ENCODE data around the gene IFITM5.

The IFITM5 gene

DNA sequence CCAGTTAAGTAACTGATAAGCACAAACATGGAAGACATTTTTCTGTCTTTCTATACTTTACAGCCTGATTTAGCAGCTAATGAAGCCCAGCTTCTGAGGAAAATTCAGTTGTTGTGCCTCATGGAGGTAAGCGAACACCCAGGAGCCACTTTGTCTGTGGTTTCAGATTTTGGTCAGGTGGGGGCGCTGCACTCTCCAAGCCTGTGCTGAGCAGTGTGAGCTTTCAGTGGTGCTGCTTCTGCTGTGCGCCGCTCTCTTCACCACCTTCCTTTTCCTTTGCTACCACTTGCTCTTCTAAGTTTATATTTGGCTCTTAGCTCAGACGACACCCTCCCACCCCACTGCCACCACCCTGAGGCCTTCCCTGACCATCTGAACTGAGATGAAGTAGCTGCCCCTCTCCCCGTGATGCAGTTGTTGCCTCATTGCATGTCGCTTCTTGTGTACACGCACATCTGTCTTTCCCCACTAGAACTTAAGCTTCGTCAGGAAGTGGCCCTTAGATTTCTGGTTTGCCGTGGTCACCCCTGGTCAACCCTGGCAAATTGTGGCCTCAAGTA, 48.5 kb downstream of the IFITM5 start:
- H3K4me3 ChIP-seq (replicated peaks in 1 of 2; ENCODE audit: low read depth in 2 of 2, low read length in 2 of 2), result no peak overlapping the region
- TF ChIP-seq, protein P1, sequence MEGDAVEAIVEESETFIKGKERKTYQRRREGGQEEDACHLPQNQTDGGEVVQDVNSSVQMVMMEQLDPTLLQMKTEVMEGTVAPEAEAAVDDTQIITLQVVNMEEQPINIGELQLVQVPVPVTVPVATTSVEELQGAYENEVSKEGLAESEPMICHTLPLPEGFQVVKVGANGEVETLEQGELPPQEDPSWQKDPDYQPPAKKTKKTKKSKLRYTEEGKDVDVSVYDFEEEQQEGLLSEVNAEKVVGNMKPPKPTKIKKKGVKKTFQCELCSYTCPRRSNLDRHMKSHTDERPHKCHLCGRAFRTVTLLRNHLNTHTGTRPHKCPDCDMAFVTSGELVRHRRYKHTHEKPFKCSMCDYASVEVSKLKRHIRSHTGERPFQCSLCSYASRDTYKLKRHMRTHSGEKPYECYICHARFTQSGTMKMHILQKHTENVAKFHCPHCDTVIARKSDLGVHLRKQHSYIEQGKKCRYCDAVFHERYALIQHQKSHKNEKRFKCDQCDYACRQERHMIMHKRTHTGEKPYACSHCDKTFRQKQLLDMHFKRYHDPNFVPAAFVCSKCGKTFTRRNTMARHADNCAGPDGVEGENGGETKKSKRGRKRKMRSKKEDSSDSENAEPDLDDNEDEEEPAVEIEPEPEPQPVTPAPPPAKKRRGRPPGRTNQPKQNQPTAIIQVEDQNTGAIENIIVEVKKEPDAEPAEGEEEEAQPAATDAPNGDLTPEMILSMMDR (IDR thresholded peaks at IDR 0.05; ENCODE audit: low read depth, low read length), result peak; percentile 70
- peak; percentile 73 for DNase-seq (ENCODE audit: low read depth in 2 of 2)

DNA sequence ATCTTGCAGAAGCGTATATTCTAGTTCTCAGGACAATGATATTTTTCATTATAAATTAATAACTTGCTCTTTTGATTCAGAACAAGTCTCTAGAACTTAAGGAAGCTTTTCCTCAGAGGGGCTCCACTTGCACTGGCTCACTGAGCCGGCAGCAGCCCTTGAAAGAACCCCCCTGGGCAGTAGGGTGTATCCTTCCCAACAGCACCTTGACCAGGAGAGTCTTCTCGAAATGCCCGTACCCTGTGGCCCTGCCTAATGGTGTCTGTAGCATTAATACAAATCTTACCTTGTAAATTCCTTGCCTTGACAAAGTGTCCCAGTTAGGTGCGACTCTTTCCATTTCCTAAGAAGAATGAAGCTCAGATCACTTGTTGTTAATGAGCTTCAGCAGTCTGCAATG, 49.1 kb downstream of the IFITM5 start:
- TF ChIP-seq, protein P1 (IDR thresholded peaks at IDR 0.05; ENCODE audit: low read depth, low read length), result no peak
- no peak for DNase-seq (ENCODE audit: low read depth in 2 of 2)
- no peak overlapping the region for H3K4me3 ChIP-seq (replicated peaks in 1 of 2; ENCODE audit: low read depth in 2 of 2, low read length in 2 of 2)

DNA sequence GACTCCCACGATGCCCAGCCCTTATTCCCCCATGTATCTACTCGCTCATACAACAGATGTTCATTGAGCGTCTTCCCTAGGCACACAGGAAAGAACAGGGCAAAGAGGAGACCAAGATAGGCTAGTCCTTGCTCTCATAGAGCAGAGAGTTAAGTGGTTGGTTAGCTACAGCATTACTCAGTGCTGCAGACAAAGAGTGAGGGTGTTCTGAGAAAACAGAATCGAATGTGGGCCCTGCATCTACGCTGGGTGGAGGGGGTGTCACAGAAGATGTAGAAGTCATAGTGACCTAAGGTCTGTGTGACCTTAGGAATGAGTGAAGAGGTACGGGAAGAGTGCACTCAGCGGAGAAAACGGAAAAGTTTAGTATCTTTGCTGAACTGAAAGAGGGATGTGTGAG, 50.3 kb downstream of the IFITM5 start:
- no peak for DNase-seq (ENCODE audit: low read depth in 2 of 2)
- TF ChIP-seq, protein P1 (IDR thresholded peaks at IDR 0.05; ENCODE audit: low read depth, low read length), result no peak
- no peak overlapping the region for H3K4me3 ChIP-seq (replicated peaks in 1 of 2; ENCODE audit: low read depth in 2 of 2, low read length in 2 of 2)

Measured in cardiac fibroblast (primary cell).